Measurements from ENCODE around the gene GC. TPM values are rescaled to one million over a fixed set of nuclear protein-coding genes. Genes with fewer than 3 reads are reported as not detected.
"Not testable (repeated sequence)": the region's sequence is repeated elsewhere in the genome, so short reads cannot be mapped to it uniquely, and the experiment has no call there.

Gene GC
- total RNA-seq, 2 donors from 2014 or later = 16.2 to 34.8 TPM

DNA sequence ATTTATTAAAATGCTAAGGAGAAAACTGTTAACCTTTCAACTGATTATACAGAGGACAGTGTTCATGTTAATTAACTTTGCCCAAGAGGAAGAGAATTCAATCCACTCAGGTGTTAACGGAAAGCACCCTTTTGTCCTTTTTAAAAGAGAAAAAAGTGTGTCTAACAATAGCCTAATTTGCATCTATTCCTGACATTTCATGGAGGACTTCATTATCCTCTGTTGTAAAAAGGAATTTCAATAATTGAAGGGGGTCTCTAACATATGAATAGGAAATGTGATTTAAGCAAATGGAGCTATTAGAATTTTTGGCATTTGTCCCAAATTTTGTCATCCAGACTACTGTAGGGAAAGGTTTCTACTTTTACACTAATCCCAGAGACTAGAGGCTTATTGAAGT lies 44.6 kb upstream of the GC start:
- H3K27ac ChIP-seq = no peak overlapping the region
- intact Hi-C loops (cut with DNase I) = no loop called here
- ATAC-seq (no peak), DNase-seq (no peak)
- H3K4me3 ChIP-seq = no peak overlapping the region
- no peaks in the 10 kb centered on the region for H3K36me3 ChIP-seq (replicated peaks in 1 of 2; ENCODE audit: insufficient read depth in 1 of 2, low read depth in 2 of 2)
- H3K9me3 ChIP-seq = no peaks in the 10 kb centered on the region
- TF ChIP-seq, protein P1, sequence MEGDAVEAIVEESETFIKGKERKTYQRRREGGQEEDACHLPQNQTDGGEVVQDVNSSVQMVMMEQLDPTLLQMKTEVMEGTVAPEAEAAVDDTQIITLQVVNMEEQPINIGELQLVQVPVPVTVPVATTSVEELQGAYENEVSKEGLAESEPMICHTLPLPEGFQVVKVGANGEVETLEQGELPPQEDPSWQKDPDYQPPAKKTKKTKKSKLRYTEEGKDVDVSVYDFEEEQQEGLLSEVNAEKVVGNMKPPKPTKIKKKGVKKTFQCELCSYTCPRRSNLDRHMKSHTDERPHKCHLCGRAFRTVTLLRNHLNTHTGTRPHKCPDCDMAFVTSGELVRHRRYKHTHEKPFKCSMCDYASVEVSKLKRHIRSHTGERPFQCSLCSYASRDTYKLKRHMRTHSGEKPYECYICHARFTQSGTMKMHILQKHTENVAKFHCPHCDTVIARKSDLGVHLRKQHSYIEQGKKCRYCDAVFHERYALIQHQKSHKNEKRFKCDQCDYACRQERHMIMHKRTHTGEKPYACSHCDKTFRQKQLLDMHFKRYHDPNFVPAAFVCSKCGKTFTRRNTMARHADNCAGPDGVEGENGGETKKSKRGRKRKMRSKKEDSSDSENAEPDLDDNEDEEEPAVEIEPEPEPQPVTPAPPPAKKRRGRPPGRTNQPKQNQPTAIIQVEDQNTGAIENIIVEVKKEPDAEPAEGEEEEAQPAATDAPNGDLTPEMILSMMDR (IDR thresholded peaks at IDR 0.05) = no peak
- TF ChIP-seq POLR2A (IDR thresholded peaks at IDR 0.05) = no peak
- H3K27me3 ChIP-seq = no peaks in the 10 kb centered on the region
- WGBS, 2 donors = 87 to 91% methylated on average over 1 of the region's 1 CpG
- no peaks in the 10 kb centered on the region for H3K4me1 ChIP-seq

DNA sequence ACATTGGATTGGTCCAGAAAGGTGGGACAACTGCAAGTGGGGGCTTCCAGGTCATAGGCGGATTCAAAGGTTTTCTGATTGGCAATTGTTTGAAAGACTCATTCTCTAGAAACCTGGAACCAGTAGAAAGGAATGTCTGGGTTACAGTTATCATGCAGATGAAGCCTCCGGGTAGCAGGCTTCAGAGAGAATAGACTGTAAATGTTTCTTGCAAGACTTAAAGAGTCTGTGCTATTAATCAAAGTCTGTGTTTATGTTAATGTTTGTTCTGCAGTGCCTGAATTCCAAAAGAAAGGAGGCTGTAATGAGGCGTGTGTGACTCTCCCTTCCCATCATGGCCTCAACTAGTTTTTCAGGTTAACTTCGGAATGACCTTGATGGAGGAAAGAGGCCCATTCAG lies 43.9 kb upstream of the GC start:
- Histone ChIP-seq H3K4me3 (no peak overlapping the region), H3K4me1 (no peaks in the 10 kb centered on the region), H3K36me3 (replicated peaks in 1 of 2; ENCODE audit: insufficient read depth in 1 of 2, low read depth in 2 of 2) (no peaks in the 10 kb centered on the region), H3K27me3 (no peaks in the 10 kb centered on the region), H3K9me3 (no peaks in the 10 kb centered on the region), H3K27ac (no peak overlapping the region)
- DNase-seq (no peak), ATAC-seq (no peak)
- intact Hi-C loops (cut with DNase I) = no loop called here
- TF ChIP-seq, protein P1 (IDR thresholded peaks at IDR 0.05) = no peak
- 68 to 73% methylated on average over 4 of the region's 4 CpGs for WGBS, 2 donors

DNA sequence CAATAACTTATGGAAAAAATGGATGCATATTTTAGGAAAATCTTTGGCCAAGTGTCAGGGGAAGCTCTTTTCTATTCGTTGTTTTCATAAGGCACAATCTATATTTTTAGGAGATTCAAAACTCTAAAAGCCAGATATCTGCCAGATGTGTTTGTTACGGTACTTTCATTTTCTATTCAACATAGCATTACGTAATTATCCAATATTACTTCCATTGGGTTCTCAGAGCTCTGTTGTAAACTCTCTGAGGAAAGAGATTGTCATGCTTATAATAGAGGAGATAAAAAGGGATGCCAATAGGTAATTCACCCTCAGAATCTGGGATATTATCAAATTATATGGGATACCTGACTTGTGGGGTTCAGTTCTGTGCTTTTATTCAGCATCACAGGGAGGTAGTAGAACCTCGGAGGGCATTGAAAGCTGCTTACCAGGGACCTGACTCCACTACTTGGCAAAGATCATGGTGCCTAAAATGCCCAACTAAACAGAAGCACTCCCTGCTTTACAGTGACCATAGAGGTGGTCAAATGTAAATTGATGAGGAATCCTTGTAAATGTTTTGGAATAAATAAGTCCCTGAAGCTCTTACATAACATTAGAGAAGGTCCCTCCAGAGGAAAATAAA lies 32.9 kb upstream of the GC start:
- 80% methylated on average over 4 of the region's 4 CpGs for WGBS, 2 donors
- no peak for DNase-seq
- H3K27ac ChIP-seq = no peak overlapping the region
- H3K4me3 ChIP-seq = no peak overlapping the region
- intact Hi-C loops (cut with DNase I) = no loop called here
- no peaks in the 10 kb centered on the region for H3K4me1 ChIP-seq
- no peak for ATAC-seq
- H3K9me3 ChIP-seq = no peaks in the 10 kb centered on the region
- no peaks in the 10 kb centered on the region for H3K27me3 ChIP-seq
- TF ChIP-seq POLR2A (IDR thresholded peaks at IDR 0.05) = no peak
- TF ChIP-seq, protein P1 (IDR thresholded peaks at IDR 0.05) = no peak
- H3K36me3 ChIP-seq (replicated peaks in 1 of 2; ENCODE audit: insufficient read depth in 1 of 2, low read depth in 2 of 2) = no peaks in the 10 kb centered on the region

DNA sequence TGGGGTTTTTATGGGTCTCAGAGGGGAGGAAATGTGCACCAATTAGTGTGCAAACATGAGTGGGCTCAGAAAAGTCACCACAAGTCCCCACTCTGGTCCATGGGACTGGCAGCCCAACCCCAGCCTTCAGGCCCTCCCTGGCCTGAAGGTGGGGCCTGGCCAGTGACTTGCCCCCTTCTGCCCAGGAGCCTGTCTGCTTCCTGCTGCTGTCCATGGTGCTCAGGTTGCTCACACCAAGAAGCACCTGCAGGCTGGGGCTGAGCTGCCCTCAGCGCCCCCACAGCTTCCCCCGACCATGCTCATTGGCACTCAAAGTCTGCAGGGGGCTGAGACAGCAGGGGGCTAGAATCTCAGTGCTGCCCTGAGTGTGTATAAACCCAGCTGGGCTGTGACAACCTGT lies 30.6 kb upstream of the GC start:
- ATAC-seq = no peak
- no peak overlapping the region for H3K4me3 ChIP-seq
- no peak overlapping the region for H3K27ac ChIP-seq
- intact Hi-C loops (cut with DNase I) = no loop called here
- H3K36me3 ChIP-seq (replicated peaks in 1 of 2; ENCODE audit: insufficient read depth in 1 of 2, low read depth in 2 of 2) = no peaks in the 10 kb centered on the region
- no peaks in the 10 kb centered on the region for H3K27me3 ChIP-seq
- H3K4me1 ChIP-seq = no peaks in the 10 kb centered on the region
- TF ChIP-seq POLR2A (IDR thresholded peaks at IDR 0.05) = no peak
- TF ChIP-seq, protein P1 (IDR thresholded peaks at IDR 0.05) = no peak
- WGBS, 2 donors = 60 to 83% methylated on average over 1 of the region's 2 CpGs
- no peaks in the 10 kb centered on the region for H3K9me3 ChIP-seq
- no peak for DNase-seq

DNA sequence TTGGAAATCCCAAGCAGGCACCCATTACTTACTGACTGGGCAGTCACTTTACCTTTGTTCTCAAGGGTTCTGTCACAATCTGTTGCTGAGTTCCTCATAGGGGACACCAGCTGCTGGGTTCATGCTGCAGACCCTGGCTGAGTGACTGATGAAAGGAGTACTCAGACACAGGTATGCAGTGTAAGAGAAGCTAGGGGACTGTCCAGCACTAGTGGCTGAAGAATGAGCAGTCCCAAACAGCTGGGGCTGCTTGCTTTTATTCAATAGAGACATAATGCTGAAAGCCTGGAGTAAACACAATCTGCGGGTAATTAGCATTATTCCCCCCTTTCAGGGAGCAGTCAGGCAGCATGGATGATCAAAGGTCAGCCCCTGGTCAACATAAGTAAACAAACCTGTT lies 25.9 kb upstream of the GC start:
- H3K36me3 ChIP-seq (replicated peaks in 1 of 2; ENCODE audit: insufficient read depth in 1 of 2, low read depth in 2 of 2); H3K4me3 ChIP-seq: not testable (repeated sequence)
- 63% methylated on average over 1 of the region's 1 CpG; no CpG with 5 or more reads in 1 of the 2 donors for WGBS, 2 donors

More for the DNA sequence above, 25.9 kb upstream of the GC start:
- DNase-seq; H3K4me1 ChIP-seq; H3K27ac ChIP-seq; intact Hi-C loops (cut with DNase I); ATAC-seq; H3K9me3 ChIP-seq; H3K27me3 ChIP-seq: not testable (repeated sequence)
